ENCODE data around the gene PSMG3. TPM values are rescaled to one million over a fixed set of nuclear protein-coding genes. Genes with fewer than 3 reads are reported as not detected.

PSMG3 gene
- total and polyA plus RNA-seq, 2 experiments from 2014 or later = 28.3 to 84.8 TPM

DNA sequence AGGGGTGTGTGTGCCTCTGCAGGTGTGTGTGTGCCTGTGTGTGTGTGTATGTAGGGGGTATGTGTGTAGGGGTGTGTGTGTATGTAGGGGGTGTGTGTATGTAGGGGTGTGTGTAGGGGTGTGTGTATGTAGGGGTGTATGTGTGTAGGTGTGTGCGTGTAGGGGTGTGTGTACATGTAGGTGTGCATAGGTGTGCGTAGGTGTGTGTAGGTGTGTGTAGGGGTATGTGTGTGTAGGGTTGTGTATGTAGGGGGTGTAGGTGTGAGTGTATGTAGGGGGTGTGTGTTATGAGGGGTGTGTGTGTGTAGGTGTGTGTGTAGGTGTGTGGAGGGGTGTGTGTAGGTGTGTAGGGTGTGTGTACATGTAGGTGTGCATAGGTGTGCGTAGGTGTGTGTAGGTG is 48.6 kb upstream of the PSMG3 start:
- Mint-ChIP-seq H3K27ac (no peak overlapping the region), H3K4me1 (peaks cover 4% of the 10 kb centered on the region; the same call in 1 of the 3 replicates), H3K36me3 (ENCODE audit: low read depth) (no peaks in the 10 kb centered on the region), H3K4me3 (no peak overlapping the region), H3K9me3 (peaks cover 4% of the 10 kb centered on the region; the same call in 1 of the 3 replicates), H3K27me3 (ENCODE audit: insufficient read depth, low read depth, poor library complexity) (peaks cover 7% of the 10 kb centered on the region)
- no peaks in the 10 kb centered on the region for H4K20me1 ChIP-seq (replicated peaks; ENCODE audit: insufficient read depth)
- H3K4me1 ChIP-seq (ENCODE audit: insufficient read depth) = no peaks in the 10 kb centered on the region
- H3K27ac ChIP-seq (ENCODE audit: low read depth) = no peak overlapping the region
- H3K4me2 ChIP-seq = no peak overlapping the region
- no peak overlapping the region for H3K4me3 ChIP-seq
- H3K79me2 ChIP-seq (replicated peaks; ENCODE audit: insufficient read depth) = no peaks in the 10 kb centered on the region
- H3K9me2 ChIP-seq (ENCODE audit: insufficient read depth) = no peaks in the 10 kb centered on the region
- no peaks in the 10 kb centered on the region for H3K36me3 ChIP-seq (ENCODE audit: insufficient read depth)
- no peak for DNase-seq (ENCODE audit: low spot score)
- ATAC-seq = no peak
- no peaks in the 10 kb centered on the region for H3K27me3 ChIP-seq (ENCODE audit: insufficient read depth)
- TF ChIP-seq POLR2AphosphoS5 (IDR thresholded peaks at IDR 0.05; ENCODE audit: low read depth) (no peak), EZH2 (IDR thresholded peaks at IDR 0.05; ENCODE audit: low read depth, unreplicated experiment) (no peak), CREB1 (CRISPR knock-in tag; IDR thresholded peaks at IDR 0.05; ENCODE audit: low read depth) (no peak), NANOG (IDR thresholded peaks at IDR 0.05; ENCODE audit: borderline replicate concordance) (no peak), ZNF114 (CRISPR knock-in tag; IDR thresholded peaks at IDR 0.05) (no peak), STAT1 (IDR thresholded peaks at IDR 0.05; ENCODE audit: unreplicated experiment) (no peak), EZH2phosphoT487 (IDR thresholded peaks at IDR 0.05; ENCODE audit: unreplicated experiment) (no peak), JUNB (IDR thresholded peaks at IDR 0.05; ENCODE audit: unreplicated experiment) (no peak), ZNF331 (CRISPR knock-in tag; IDR thresholded peaks at IDR 0.05; ENCODE audit: low read depth) (no peak)
- TF ChIP-seq, protein P1, sequence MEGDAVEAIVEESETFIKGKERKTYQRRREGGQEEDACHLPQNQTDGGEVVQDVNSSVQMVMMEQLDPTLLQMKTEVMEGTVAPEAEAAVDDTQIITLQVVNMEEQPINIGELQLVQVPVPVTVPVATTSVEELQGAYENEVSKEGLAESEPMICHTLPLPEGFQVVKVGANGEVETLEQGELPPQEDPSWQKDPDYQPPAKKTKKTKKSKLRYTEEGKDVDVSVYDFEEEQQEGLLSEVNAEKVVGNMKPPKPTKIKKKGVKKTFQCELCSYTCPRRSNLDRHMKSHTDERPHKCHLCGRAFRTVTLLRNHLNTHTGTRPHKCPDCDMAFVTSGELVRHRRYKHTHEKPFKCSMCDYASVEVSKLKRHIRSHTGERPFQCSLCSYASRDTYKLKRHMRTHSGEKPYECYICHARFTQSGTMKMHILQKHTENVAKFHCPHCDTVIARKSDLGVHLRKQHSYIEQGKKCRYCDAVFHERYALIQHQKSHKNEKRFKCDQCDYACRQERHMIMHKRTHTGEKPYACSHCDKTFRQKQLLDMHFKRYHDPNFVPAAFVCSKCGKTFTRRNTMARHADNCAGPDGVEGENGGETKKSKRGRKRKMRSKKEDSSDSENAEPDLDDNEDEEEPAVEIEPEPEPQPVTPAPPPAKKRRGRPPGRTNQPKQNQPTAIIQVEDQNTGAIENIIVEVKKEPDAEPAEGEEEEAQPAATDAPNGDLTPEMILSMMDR (conservative IDR thresholded peaks at IDR 0.05; ENCODE audit: low read depth in 2 of 2) = no peak
- TF ChIP-seq, protein P2, sequence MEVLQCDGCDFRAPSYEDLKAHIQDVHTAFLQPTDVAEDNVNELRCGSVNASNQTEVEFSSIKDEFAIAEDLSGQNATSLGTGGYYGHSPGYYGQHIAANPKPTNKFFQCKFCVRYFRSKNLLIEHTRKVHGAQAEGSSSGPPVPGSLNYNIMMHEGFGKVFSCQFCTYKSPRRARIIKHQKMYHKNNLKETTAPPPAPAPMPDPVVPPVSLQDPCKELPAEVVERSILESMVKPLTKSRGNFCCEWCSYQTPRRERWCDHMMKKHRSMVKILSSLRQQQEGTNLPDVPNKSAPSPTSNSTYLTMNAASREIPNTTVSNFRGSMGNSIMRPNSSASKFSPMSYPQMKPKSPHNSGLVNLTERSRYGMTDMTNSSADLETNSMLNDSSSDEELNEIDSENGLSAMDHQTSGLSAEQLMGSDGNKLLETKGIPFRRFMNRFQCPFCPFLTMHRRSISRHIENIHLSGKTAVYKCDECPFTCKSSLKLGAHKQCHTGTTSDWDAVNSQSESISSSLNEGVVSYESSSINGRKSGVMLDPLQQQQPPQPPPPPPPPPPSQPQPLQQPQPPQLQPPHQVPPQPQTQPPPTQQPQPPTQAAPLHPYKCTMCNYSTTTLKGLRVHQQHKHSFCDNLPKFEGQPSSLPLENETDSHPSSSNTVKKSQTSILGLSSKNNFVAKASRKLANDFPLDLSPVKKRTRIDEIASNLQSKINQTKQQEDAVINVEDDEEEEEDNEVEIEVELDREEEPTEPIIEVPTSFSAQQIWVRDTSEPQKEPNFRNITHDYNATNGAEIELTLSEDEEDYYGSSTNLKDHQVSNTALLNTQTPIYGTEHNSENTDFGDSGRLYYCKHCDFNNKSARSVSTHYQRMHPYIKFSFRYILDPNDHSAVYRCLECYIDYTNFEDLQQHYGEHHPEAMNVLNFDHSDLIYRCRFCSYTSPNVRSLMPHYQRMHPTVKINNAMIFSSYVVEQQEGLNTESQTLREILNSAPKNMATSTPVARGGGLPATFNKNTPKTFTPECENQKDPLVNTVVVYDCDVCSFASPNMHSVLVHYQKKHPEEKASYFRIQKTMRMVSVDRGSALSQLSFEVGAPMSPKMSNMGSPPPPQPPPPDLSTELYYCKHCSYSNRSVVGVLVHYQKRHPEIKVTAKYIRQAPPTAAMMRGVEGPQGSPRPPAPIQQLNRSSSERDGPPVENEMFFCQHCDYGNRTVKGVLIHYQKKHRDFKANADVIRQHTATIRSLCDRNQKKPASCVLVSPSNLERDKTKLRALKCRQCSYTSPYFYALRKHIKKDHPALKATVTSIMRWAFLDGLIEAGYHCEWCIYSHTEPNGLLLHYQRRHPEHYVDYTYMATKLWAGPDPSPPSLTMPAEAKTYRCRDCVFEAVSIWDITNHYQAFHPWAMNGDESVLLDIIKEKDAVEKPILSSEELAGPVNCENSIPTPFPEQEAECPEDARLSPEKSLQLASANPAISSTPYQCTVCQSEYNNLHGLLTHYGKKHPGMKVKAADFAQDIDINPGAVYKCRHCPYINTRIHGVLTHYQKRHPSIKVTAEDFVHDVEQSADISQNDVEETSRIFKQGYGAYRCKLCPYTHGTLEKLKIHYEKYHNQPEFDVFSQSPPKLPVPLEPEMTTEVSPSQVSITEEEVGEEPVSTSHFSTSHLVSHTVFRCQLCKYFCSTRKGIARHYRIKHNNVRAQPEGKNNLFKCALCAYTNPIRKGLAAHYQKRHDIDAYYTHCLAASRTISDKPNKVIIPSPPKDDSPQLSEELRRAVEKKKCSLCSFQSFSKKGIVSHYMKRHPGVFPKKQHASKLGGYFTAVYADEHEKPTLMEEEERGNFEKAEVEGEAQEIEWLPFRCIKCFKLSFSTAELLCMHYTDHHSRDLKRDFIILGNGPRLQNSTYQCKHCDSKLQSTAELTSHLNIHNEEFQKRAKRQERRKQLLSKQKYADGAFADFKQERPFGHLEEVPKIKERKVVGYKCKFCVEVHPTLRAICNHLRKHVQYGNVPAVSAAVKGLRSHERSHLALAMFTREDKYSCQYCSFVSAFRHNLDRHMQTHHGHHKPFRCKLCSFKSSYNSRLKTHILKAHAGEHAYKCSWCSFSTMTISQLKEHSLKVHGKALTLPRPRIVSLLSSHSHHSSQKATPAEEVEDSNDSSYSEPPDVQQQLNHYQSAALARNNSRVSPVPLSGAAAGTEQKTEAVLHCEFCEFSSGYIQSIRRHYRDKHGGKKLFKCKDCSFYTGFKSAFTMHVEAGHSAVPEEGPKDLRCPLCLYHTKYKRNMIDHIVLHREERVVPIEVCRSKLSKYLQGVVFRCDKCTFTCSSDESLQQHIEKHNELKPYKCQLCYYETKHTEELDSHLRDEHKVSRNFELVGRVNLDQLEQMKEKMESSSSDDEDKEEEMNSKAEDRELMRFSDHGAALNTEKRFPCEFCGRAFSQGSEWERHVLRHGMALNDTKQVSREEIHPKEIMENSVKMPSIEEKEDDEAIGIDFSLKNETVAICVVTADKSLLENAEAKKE (CRISPR knock-in tag; IDR thresholded peaks at IDR 0.05) = no peak
- TF ChIP-seq, protein P3, sequence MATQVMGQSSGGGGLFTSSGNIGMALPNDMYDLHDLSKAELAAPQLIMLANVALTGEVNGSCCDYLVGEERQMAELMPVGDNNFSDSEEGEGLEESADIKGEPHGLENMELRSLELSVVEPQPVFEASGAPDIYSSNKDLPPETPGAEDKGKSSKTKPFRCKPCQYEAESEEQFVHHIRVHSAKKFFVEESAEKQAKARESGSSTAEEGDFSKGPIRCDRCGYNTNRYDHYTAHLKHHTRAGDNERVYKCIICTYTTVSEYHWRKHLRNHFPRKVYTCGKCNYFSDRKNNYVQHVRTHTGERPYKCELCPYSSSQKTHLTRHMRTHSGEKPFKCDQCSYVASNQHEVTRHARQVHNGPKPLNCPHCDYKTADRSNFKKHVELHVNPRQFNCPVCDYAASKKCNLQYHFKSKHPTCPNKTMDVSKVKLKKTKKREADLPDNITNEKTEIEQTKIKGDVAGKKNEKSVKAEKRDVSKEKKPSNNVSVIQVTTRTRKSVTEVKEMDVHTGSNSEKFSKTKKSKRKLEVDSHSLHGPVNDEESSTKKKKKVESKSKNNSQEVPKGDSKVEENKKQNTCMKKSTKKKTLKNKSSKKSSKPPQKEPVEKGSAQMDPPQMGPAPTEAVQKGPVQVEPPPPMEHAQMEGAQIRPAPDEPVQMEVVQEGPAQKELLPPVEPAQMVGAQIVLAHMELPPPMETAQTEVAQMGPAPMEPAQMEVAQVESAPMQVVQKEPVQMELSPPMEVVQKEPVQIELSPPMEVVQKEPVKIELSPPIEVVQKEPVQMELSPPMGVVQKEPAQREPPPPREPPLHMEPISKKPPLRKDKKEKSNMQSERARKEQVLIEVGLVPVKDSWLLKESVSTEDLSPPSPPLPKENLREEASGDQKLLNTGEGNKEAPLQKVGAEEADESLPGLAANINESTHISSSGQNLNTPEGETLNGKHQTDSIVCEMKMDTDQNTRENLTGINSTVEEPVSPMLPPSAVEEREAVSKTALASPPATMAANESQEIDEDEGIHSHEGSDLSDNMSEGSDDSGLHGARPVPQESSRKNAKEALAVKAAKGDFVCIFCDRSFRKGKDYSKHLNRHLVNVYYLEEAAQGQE (IDR thresholded peaks at IDR 0.05; ENCODE audit: unreplicated experiment) = no peak
- TF ChIP-seq, protein P4, sequence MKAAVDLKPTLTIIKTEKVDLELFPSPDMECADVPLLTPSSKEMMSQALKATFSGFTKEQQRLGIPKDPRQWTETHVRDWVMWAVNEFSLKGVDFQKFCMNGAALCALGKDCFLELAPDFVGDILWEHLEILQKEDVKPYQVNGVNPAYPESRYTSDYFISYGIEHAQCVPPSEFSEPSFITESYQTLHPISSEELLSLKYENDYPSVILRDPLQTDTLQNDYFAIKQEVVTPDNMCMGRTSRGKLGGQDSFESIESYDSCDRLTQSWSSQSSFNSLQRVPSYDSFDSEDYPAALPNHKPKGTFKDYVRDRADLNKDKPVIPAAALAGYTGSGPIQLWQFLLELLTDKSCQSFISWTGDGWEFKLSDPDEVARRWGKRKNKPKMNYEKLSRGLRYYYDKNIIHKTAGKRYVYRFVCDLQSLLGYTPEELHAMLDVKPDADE (IDR thresholded peaks at IDR 0.05) = no peak
- H2AFZ ChIP-seq = no peak overlapping the region
- no peaks in the 10 kb centered on the region for H3F3A ChIP-seq (replicated peaks; ENCODE audit: low read depth)
